Cardiac muscle cell (in vitro differentiated cells and primary cell): ENCODE measurements around the gene DMAP1. TPM values are rescaled to one million over a fixed set of nuclear protein-coding genes. Genes with fewer than 3 reads are reported as not detected.

Experiments
- DNase-seq, 2 donors: peaks; one replicate each; pipeline versions ENCODE4 v3.0.0 to v3.0.0-alpha.2; 2010 to 2017; ENCODE audit warnings: low read depth in 1 of 2, low spot score in 1 of 2
- H3K27ac ChIP-seq: fragments of 200-600 bp; sonication (generic); 2 replicates; pipeline ENCODE4 v1.5.1; 2016
- H3K27me3 ChIP-seq: fragments of 200-600 bp; sonication (generic); 2 replicates; pipeline ENCODE4 v1.6.0; 2016; ENCODE audit warnings: control low read depth
- H3K36me3 ChIP-seq: fragments of 200-600 bp; sonication (generic); 2 replicates; pipeline ENCODE4 v1.5.1; 2016; ENCODE audit warnings: control low read depth
- H3K4me1 ChIP-seq: fragments of 200-600 bp; sonication (generic); 2 replicates; pipeline ENCODE4 v1.8.1; 2017; ENCODE audit warnings: low read depth, mild to moderate bottlenecking, mixed run types
- H3K4me3 ChIP-seq: fragments of 200-600 bp; sonication (generic); 2 replicates; pipeline ENCODE4 v1.5.1; 2016; ENCODE audit warnings: mild to moderate bottlenecking
- H3K9me3 ChIP-seq: fragments of 200-600 bp; sonication (generic); 2 replicates; pipeline ENCODE4 v1.5.1; 2017; ENCODE audit warnings: low read depth, mild to moderate bottlenecking, control low read depth
- polyA plus RNA-seq: library from polyadenylated mRNA; unstranded; fragments of >200 nt; fragmentation: Nextera tagmentation; extraction: Ambion mirVana; gene quantifications from 2 replicates; pipeline ENCODE4 v1.2.1, GENCODE V29; 2016
- total RNA-seq: library from RNA; depleted of rRNA; stranded (reverse); fragments of >200 nt; gene quantifications from 2 replicates; pipeline ENCODE4 v1.2.3, GENCODE V29; 2016
- TF ChIP-seq, protein P1 (sequence below): IDR thresholded peaks from 2 replicates; pipeline ENCODE4 v1.5.1; 2012; ENCODE audit warnings: low read depth, mild to moderate bottlenecking, low read length

DMAP1 gene
- total and polyA plus RNA-seq, 2 experiments from 2014 or later = 77.5 to 93.3 TPM

DNA sequence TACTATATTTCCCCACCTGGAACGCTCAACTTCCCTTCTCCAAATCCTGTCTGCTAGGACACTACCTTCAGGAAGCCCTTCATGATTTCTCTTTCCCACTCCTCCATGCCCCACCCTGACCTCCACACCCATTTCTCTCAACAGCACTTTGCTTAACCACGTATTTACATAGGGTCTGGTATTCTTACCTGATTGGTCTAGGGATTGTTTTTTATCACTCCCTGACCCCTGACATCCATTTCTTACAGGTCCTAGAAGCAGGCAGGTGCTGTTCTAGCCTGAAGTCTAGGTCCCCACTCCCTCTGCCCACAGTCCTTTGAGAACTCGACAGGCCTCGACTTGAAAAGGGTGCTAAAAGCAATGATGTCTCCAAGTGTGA lies 47.5 kb downstream of the DMAP1 start:
- TF ChIP-seq, protein P1, sequence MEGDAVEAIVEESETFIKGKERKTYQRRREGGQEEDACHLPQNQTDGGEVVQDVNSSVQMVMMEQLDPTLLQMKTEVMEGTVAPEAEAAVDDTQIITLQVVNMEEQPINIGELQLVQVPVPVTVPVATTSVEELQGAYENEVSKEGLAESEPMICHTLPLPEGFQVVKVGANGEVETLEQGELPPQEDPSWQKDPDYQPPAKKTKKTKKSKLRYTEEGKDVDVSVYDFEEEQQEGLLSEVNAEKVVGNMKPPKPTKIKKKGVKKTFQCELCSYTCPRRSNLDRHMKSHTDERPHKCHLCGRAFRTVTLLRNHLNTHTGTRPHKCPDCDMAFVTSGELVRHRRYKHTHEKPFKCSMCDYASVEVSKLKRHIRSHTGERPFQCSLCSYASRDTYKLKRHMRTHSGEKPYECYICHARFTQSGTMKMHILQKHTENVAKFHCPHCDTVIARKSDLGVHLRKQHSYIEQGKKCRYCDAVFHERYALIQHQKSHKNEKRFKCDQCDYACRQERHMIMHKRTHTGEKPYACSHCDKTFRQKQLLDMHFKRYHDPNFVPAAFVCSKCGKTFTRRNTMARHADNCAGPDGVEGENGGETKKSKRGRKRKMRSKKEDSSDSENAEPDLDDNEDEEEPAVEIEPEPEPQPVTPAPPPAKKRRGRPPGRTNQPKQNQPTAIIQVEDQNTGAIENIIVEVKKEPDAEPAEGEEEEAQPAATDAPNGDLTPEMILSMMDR = no peak
- Histone ChIP-seq H3K27me3 (no peaks in the 10 kb centered on the region), H3K4me3 (no peak overlapping the region), H3K4me1 (peaks cover 33% of the 10 kb centered on the region), H3K9me3 (no peaks in the 10 kb centered on the region), H3K27ac (no peak overlapping the region), H3K36me3 (no peaks in the 10 kb centered on the region)
- no peak for DNase-seq

DNA sequence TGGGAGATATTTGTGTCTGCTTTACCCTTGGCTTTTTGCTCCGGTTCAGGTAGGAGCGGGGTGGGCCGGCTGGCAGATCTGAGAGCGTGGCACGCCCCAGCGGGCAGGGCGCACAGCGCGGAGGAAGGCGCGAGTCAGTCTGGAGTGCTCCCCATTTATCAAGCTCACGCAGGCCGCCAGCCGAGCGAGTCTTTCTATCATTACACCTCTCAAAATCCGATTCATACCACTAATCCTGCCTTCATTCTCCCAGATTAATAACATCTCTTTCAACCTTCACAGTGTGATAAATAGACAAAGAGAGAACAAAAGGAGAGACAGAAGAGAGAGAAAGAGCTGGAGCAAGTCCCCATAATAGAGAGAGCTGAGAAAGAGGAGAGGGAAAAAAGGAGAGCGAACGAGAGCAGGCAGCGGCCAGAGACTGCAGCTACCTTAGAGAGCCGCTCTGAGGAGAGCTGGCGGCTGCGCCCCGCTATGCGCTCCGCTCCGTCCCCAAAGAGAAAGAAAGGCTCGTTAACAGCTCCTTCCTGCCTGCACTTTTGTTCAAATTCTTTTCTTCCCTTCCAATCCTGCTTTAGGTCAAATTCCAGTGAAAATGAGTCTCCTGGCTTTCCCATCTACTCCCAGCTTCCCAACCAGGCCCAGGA lies 48.0 kb downstream of the DMAP1 start:
- TF ChIP-seq, protein P1 = no peak
- H3K27me3 ChIP-seq = no peaks in the 10 kb centered on the region
- DNase-seq = no peak
- no peak overlapping the region for H3K4me3 ChIP-seq
- H3K9me3 ChIP-seq = no peaks in the 10 kb centered on the region
- H3K27ac ChIP-seq = no peak overlapping the region
- H3K4me1 ChIP-seq = peaks cover 33% of the 10 kb centered on the region
- H3K36me3 ChIP-seq = no peaks in the 10 kb centered on the region

- Histone ChIP-seq H3K27me3 (no peaks in the 10 kb centered on the region), H3K9me3 (no peaks in the 10 kb centered on the region), H3K4me1 (peaks cover 28% of the 10 kb centered on the region), H3K4me3 (no peak overlapping the region), H3K36me3 (no peaks in the 10 kb centered on the region), H3K27ac (no peak overlapping the region)
- TF ChIP-seq, protein P1 = no peak
- no peak for DNase-seq
Observed at GRCh38 chr1:44261962-44262361, 48.7 kb downstream of the DMAP1 start.

DNA sequence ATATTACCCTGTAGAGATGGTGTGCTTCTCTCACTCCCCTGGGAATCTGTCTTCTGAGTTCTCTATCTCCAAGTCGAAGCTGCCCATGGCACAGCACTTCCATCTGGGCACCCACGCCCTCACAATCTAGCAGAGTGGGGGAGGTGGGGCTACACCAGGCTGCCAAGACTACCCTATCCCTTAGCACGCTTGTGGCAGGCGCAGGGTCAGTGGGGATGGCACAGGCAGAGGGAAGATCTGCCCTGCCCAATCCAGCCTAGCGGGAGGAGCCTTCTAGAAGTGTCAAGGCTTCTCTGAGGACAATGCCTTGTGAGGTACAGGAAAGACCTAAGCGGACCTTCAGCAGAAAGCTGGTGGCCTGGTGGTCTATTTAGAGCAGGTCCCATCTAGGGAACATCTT lies 49.1 kb downstream of the DMAP1 start:
- Histone ChIP-seq H3K27ac (no peak overlapping the region), H3K9me3 (no peaks in the 10 kb centered on the region), H3K27me3 (no peaks in the 10 kb centered on the region), H3K4me3 (no peak overlapping the region), H3K4me1 (peaks cover 24% of the 10 kb centered on the region), H3K36me3 (no peaks in the 10 kb centered on the region)
- TF ChIP-seq, protein P1 = no peak
- DNase-seq = no peak

GRCh38 chr1:44262816-44263567 lies 49.7 kb downstream of the DMAP1 start:
- H3K27ac ChIP-seq = no peak overlapping the region
- no peaks in the 10 kb centered on the region for H3K27me3 ChIP-seq
- DNase-seq = no peak
- no peaks in the 10 kb centered on the region for H3K36me3 ChIP-seq
- no peak overlapping the region for H3K4me3 ChIP-seq
- TF ChIP-seq, protein P1 = no peak
- peaks cover 18% of the 10 kb centered on the region for H3K4me1 ChIP-seq
- no peaks in the 10 kb centered on the region for H3K9me3 ChIP-seq
